Progenitor cell of endocrine pancreas (in vitro differentiated cells): ENCODE results near the gene CNIH3. TPM values are rescaled to one million over a fixed set of nuclear protein-coding genes. Genes with fewer than 3 reads are reported as not detected.

Experiments
- DNase-seq: peaks from one replicate; pipeline ENCODE4 v3.0.0; 2021; ENCODE audit warnings: low spot score; ENCODE audit not compliant: unreplicated experiment
- H3K27ac Mint-ChIP-seq: 2 replicates; pipeline ENCODE4 v1.8.0; 2021; ENCODE audit warnings: mild to moderate bottlenecking, moderate library complexity, mixed read lengths
- H3K27me3 Mint-ChIP-seq: 2 replicates; pipeline ENCODE4 v1.8.0; 2021; ENCODE audit warnings: mixed read lengths
- H3K36me3 Mint-ChIP-seq: 2 replicates; pipeline ENCODE4 v1.8.0; 2022; ENCODE audit warnings: mixed read lengths; ENCODE audit not compliant: insufficient read depth
- H3K4me1 Mint-ChIP-seq: 2 replicates; pipeline ENCODE4 v1.8.0; 2021; ENCODE audit warnings: low read depth, mixed read lengths
- H3K4me3 Mint-ChIP-seq: 2 replicates; pipeline ENCODE4 v1.8.0; 2021; ENCODE audit warnings: low read depth, mild to moderate bottlenecking, moderate library complexity, mixed read lengths
- H3K9me3 Mint-ChIP-seq: 2 replicates; pipeline ENCODE4 v1.8.0; 2021; ENCODE audit warnings: low read depth, mixed read lengths
- total RNA-seq: library from RNA; stranded (reverse); gene quantifications from 2 replicates; pipeline ENCODE4 v1.2.1, GENCODE V29; 2021
- TF ChIP-seq, protein P1 (sequence below): fragments of 200-600 bp; sonication (generic); IDR thresholded peaks from one replicate; pipeline ENCODE4 v1.5.0; 2021; ENCODE audit warnings: antibody characterized with exemption, mild to moderate bottlenecking; ENCODE audit not compliant: unreplicated experiment

The CNIH3 gene
- total RNA-seq, 1 donor from 2014 or later: 3.2 TPM

DNA sequence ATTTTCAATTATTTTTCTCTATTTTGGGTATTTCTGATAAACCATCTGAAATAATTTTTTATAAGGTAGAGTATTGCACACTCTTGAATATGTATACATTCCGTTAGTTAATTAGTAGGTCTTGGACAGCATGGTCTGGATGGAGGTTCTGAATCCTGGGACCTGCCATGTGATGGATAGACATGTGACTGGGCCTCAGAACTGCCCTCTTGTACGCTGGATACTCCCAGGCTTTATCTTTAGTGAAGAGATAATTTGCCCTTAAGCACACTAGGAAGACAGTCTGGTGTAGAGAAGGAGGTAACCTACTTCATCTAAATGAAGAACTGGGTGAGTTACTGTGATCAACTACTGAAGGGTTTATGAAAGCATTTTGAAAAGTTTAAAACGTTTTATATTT lies 48.9 kb downstream of the CNIH3 start:
- TF ChIP-seq, protein P1, sequence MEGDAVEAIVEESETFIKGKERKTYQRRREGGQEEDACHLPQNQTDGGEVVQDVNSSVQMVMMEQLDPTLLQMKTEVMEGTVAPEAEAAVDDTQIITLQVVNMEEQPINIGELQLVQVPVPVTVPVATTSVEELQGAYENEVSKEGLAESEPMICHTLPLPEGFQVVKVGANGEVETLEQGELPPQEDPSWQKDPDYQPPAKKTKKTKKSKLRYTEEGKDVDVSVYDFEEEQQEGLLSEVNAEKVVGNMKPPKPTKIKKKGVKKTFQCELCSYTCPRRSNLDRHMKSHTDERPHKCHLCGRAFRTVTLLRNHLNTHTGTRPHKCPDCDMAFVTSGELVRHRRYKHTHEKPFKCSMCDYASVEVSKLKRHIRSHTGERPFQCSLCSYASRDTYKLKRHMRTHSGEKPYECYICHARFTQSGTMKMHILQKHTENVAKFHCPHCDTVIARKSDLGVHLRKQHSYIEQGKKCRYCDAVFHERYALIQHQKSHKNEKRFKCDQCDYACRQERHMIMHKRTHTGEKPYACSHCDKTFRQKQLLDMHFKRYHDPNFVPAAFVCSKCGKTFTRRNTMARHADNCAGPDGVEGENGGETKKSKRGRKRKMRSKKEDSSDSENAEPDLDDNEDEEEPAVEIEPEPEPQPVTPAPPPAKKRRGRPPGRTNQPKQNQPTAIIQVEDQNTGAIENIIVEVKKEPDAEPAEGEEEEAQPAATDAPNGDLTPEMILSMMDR: no peak
- Mint-ChIP-seq H3K27me3 (no peaks in the 10 kb centered on the region), H3K9me3 (no peaks in the 10 kb centered on the region), H3K27ac (no peak overlapping the region), H3K4me3 (no peak overlapping the region), H3K4me1 (no peaks in the 10 kb centered on the region), H3K36me3 (no peaks in the 10 kb centered on the region)
- DNase-seq: no peak

DNA sequence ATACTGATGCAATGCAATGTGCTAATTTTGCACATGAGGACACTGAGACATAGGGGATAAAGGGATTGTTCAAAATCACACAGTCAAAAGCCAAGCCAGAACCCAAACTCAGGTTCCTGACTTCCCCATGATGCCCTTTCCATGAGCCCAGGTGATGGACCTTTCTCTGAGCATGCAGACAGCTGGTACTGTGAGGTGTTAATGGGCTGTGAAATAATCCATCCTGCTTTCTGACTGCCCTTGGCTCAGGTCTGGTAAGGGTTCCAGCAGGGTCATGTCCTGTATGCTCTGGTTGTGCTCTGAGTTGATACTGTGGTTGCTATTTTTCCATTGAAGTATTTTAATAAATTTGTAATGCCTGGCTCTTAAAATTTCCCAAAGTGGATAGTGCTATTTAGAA lies 50.0 kb downstream of the CNIH3 start:
- Mint-ChIP-seq H3K27me3 (no peaks in the 10 kb centered on the region), H3K4me1 (no peaks in the 10 kb centered on the region), H3K9me3 (no peaks in the 10 kb centered on the region), H3K27ac (no peak overlapping the region), H3K36me3 (no peaks in the 10 kb centered on the region), H3K4me3 (no peak overlapping the region)
- DNase-seq: no peak
- TF ChIP-seq, protein P1: no peak

DNA sequence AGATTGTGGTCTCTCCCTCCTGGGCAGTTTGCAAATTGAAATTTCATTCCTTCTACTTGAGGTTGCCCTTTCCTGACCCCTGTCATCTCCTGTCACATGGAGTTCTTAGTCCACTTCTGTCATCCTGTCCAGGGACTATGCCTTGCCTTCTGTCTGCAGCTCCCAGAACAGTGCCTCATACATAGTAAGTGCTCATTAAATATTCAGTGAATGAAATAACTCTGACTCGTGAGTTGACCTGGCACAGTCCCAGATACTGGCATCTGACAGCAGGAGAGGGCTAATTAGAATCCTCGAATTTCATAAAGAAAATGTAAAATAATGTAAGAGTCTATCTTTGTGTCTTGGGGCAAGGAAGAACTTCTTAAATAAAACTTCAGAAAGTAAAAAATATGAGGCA lies 50.8 kb downstream of the CNIH3 start:
- TF ChIP-seq, protein P1: no peak
- Mint-ChIP-seq H3K4me1 (no peaks in the 10 kb centered on the region), H3K36me3 (no peaks in the 10 kb centered on the region), H3K9me3 (no peaks in the 10 kb centered on the region), H3K27me3 (no peaks in the 10 kb centered on the region), H3K4me3 (no peak overlapping the region), H3K27ac (no peak overlapping the region)
- no peak for DNase-seq

DNA sequence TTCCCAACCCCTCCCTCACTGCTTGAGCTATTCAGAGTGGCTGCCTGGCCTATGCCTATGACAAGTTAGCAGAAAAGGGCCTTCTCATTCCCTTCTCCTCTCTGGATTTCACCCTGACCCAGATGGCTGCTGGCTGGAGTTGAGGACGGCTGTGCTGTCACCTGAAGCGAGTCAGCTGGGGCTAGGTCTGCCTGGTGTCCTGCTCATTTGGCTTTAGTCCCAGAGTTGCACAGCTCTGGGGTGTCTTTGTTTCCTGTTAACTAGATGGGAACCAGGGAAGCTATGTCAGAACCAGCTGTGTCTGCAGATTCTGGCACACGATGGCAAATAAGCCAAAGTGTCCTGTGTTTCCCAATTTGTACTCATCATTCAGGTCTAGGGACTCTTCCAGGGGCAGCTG lies 52.9 kb downstream of the CNIH3 start:
- Mint-ChIP-seq H3K4me3 (no peak overlapping the region), H3K9me3 (no peaks in the 10 kb centered on the region), H3K27me3 (no peaks in the 10 kb centered on the region), H3K4me1 (no peaks in the 10 kb centered on the region), H3K36me3 (no peaks in the 10 kb centered on the region), H3K27ac (no peak overlapping the region)
- TF ChIP-seq, protein P1: no peak
- no peak for DNase-seq

DNA sequence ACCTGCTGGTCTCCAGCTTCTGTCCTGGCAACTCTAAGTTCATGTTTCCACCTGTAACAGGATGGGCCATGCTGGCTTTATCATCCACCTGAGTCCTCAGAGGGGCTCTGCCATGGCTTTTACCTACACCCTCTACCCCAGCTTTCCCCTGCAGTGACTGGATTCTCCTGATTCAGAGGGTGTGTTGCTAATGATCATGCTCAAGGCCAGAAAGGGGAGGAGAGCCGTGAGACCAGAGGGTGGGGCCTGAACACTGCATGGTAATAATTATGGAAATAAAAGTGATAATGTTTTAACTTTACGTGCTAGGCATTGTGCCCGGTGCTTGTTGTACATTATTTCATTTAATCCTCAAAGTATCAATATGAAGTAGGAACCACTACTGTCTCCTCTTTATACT lies 53.3 kb downstream of the CNIH3 start:
- Mint-ChIP-seq H3K27ac (no peak overlapping the region), H3K4me3 (no peak overlapping the region), H3K4me1 (no peaks in the 10 kb centered on the region), H3K36me3 (no peaks in the 10 kb centered on the region), H3K9me3 (no peaks in the 10 kb centered on the region), H3K27me3 (no peaks in the 10 kb centered on the region)
- TF ChIP-seq, protein P1: no peak
- no peak for DNase-seq
